Astrocyte (in vitro differentiated cells and primary cell): ENCODE results near the gene DIDO1. TPM values are rescaled to one million over a fixed set of nuclear protein-coding genes. Genes with fewer than 3 reads are reported as not detected.

Experiments
- DNase-seq: peaks from one replicate; pipeline ENCODE4 v3.0.0-alpha.2; 2010; ENCODE audit warnings: low read depth
- FAIRE-seq: peaks from 2 replicates; lab custom pipeline; 2011; peaks lifted over from hg19 to GRCh38; lab: Jason Lieb, UNC
- H2AFZ ChIP-seq: 2 replicates; pipeline ENCODE4 v1.6.0; 2012; ENCODE audit warnings: low read depth, low read length, inconsistent platforms
- H3K27ac ChIP-seq: 2 replicates; pipeline ENCODE4 v1.5.1; 2011; ENCODE audit warnings: low read depth, low read length, inconsistent platforms
- H3K27me3 ChIP-seq: 2 replicates; pipeline ENCODE4 v1.6.0; 2011; ENCODE audit warnings: low read length, inconsistent platforms; ENCODE audit not compliant: insufficient read depth
- H3K36me3 ChIP-seq: 2 replicates; pipeline ENCODE4 v1.5.1; 2011; ENCODE audit warnings: low read length, inconsistent platforms; ENCODE audit not compliant: insufficient read depth
- H3K4me1 ChIP-seq: 2 replicates; pipeline ENCODE4 v1.5.1; 2011; ENCODE audit warnings: low read length, inconsistent platforms; ENCODE audit not compliant: insufficient read depth
- H3K4me2 ChIP-seq: 2 replicates; pipeline ENCODE4 v1.6.0; 2012; ENCODE audit warnings: low read length, inconsistent platforms
- H3K4me3 ChIP-seq: 2 replicates; pipeline ENCODE4 v1.5.1; 2011; ENCODE audit warnings: low read depth, mild to moderate bottlenecking, low read length, inconsistent platforms; ENCODE audit not compliant: insufficient read depth
- H3K79me2 ChIP-seq: 2 replicates; pipeline ENCODE4 v1.6.0; 2012; ENCODE audit warnings: mild to moderate bottlenecking, low read length, inconsistent platforms; ENCODE audit not compliant: insufficient read depth
- H3K9ac ChIP-seq: 2 replicates; pipeline ENCODE4 v1.6.0; 2012; ENCODE audit warnings: mild to moderate bottlenecking, low read length, inconsistent platforms
- H3K9me3 ChIP-seq: 2 replicates; pipeline ENCODE4 v1.5.1; 2012; ENCODE audit warnings: low read depth, mild to moderate bottlenecking, low read length, inconsistent platforms; ENCODE audit not compliant: insufficient read depth
- H4K20me1 ChIP-seq: 2 replicates; pipeline ENCODE4 v1.6.0; 2012; ENCODE audit warnings: low read length, inconsistent platforms; ENCODE audit not compliant: insufficient read depth
- H3K27ac Mint-ChIP-seq: one replicate; pipeline ENCODE4 v1.8.0; 2021; ENCODE audit warnings: mild to moderate bottlenecking, mixed read lengths; ENCODE audit not compliant: unreplicated experiment
- H3K27me3 Mint-ChIP-seq: one replicate; pipeline ENCODE4 v1.8.0; 2021; ENCODE audit warnings: low read depth, mixed read lengths; ENCODE audit not compliant: unreplicated experiment
- H3K36me3 Mint-ChIP-seq: one replicate; pipeline ENCODE4 v1.8.0; 2021; ENCODE audit warnings: low read depth, mixed read lengths; ENCODE audit not compliant: unreplicated experiment
- H3K4me1 Mint-ChIP-seq: one replicate; pipeline ENCODE4 v1.8.0; 2021; ENCODE audit warnings: low read depth, mixed read lengths; ENCODE audit not compliant: unreplicated experiment
- H3K4me3 Mint-ChIP-seq: one replicate; pipeline ENCODE4 v1.8.0; 2021; ENCODE audit warnings: mild to moderate bottlenecking, moderate library complexity, mixed read lengths; ENCODE audit not compliant: unreplicated experiment
- H3K9me3 Mint-ChIP-seq: one replicate; pipeline ENCODE4 v1.8.0; 2021; ENCODE audit warnings: mild to moderate bottlenecking, mixed read lengths; ENCODE audit not compliant: unreplicated experiment
- EZH2 ChIP-seq: IDR thresholded peaks from 2 replicates; pipeline ENCODE4 v1.6.1; 2012; ENCODE audit warnings: mild to moderate bottlenecking, low read length, inconsistent platforms; ENCODE audit not compliant: insufficient read depth
- total RNA-seq: library from RNA; stranded (reverse); gene quantifications from 2 replicates; pipeline ENCODE4 v1.2.1, GENCODE V29; 2021
- TF ChIP-seq, protein P1 (sequence below): IDR thresholded peaks from 2 replicates; pipeline ENCODE4 v1.5.1; 2011; ENCODE audit warnings: low read depth, mild to moderate bottlenecking, inconsistent platforms, low read length, moderate library complexity; ENCODE audit not compliant: insufficient read depth

The DIDO1 gene
- total RNA-seq, 1 donor from 2014 or later: 39.0 TPM

DNA sequence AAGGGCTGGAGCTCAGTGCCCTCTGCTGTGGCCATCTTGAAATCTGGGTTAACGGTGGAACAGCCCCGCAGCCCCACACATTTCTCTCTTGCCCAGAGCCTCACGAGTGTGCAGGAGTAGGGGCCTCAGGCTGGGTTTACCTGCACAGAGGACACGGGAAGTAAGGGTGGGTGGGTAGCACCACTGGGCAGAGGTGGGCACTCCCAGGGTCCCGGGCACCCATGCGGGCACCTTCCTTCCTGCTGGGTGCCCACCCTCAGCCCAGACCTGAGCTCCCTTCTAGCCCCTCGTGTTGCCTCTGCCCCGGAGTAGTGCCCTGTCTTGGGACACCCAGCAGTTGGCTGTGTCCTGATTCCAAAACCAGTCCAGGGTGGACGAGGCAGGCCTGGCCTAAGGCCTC lies 98.3 kb downstream of the DIDO1 start:
- Mint-ChIP-seq H3K9me3 (no peaks in the 10 kb centered on the region), H3K4me3 (no peak overlapping the region), H3K27ac (no peak overlapping the region), H3K4me1 (peaks cover 6% of the 10 kb centered on the region), H3K36me3 (peaks cover 2% of the 10 kb centered on the region), H3K27me3 (no peaks in the 10 kb centered on the region)
- Histone ChIP-seq H2AFZ (no peak overlapping the region), H3K4me2 (no peak overlapping the region), H3K4me1 (peaks cover 9% of the 10 kb centered on the region), H3K27ac (no peak overlapping the region), H3K36me3 (no peaks in the 10 kb centered on the region), H3K27me3 (no peaks in the 10 kb centered on the region), H3K9me3 (no peaks in the 10 kb centered on the region), H3K9ac (no peak overlapping the region), H3K79me2 (no peaks in the 10 kb centered on the region), H4K20me1 (no peaks in the 10 kb centered on the region), H3K4me3 (no peak overlapping the region)
- no peak for TF ChIP-seq EZH2
- TF ChIP-seq, protein P1, sequence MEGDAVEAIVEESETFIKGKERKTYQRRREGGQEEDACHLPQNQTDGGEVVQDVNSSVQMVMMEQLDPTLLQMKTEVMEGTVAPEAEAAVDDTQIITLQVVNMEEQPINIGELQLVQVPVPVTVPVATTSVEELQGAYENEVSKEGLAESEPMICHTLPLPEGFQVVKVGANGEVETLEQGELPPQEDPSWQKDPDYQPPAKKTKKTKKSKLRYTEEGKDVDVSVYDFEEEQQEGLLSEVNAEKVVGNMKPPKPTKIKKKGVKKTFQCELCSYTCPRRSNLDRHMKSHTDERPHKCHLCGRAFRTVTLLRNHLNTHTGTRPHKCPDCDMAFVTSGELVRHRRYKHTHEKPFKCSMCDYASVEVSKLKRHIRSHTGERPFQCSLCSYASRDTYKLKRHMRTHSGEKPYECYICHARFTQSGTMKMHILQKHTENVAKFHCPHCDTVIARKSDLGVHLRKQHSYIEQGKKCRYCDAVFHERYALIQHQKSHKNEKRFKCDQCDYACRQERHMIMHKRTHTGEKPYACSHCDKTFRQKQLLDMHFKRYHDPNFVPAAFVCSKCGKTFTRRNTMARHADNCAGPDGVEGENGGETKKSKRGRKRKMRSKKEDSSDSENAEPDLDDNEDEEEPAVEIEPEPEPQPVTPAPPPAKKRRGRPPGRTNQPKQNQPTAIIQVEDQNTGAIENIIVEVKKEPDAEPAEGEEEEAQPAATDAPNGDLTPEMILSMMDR: no peak
- DNase-seq (no peak), FAIRE-seq (no peak)

Other genes starting within 250 kb of the DIDO1 start
- gene NTSR1, start 217.7 kb downstream of the DIDO1 start, total RNA-seq: 0.10 and 0.16 TPM in 2 replicates
- gene MRGBP, start 130.0 kb downstream of the DIDO1 start, total RNA-seq: 18.7 and 19.3 TPM in 2 replicates
- 93.4 and 96.5 TPM in 2 replicates for gene OGFR, start 121.7 kb downstream of the DIDO1 start, total RNA-seq
- gene COL9A3, start 109.5 kb downstream of the DIDO1 start, total RNA-seq: 43.0 and 54.3 TPM in 2 replicates
- gene TCFL5, start 64.7 kb downstream of the DIDO1 start, total RNA-seq: 11.0 and 13.5 TPM in 2 replicates
- 37.1 and 37.3 TPM in 2 replicates for gene GID8, start 11.6 kb upstream of the DIDO1 start, total RNA-seq
- gene SLC17A9, start 26.2 kb upstream of the DIDO1 start, total RNA-seq: 11.6 and 12.4 TPM in 2 replicates
- not detected in 2 replicates for gene BHLHE23, start 80.5 kb upstream of the DIDO1 start, total RNA-seq